Ishikawa (cell line): Measurements from ENCODE around the gene BSCL2.

Experiments
- CEBPB ChIP-seq: IDR thresholded peaks from 2 replicates; pipeline ENCODE4 v1.6.1; 2012
- CREB1 ChIP-seq: IDR thresholded peaks from 2 replicates; pipeline ENCODE4 v1.6.1; 2012; ENCODE audit warnings: low read depth
- EGR1 ChIP-seq: IDR thresholded peaks from 2 replicates; pipeline ENCODE4 v1.6.1; 2012
- EP300 ChIP-seq: IDR thresholded peaks from 2 replicates; pipeline ENCODE4 v1.6.1; 2012; ENCODE audit warnings: borderline replicate concordance
- FOXM1 ChIP-seq: IDR thresholded peaks from 2 replicates; pipeline ENCODE4 v1.6.1; 2012; ENCODE audit warnings: low read depth, borderline replicate concordance
- MAX ChIP-seq: IDR thresholded peaks from 2 replicates; pipeline ENCODE4 v1.6.1; 2012
- NFIC ChIP-seq: IDR thresholded peaks from 2 replicates; pipeline ENCODE4 v1.6.1; 2012
- RAD21 ChIP-seq: IDR thresholded peaks from 2 replicates; pipeline ENCODE4 v1.6.1; 2012; ENCODE audit warnings: low read depth
- TAF1 ChIP-seq: IDR thresholded peaks from 2 replicates; pipeline ENCODE4 v1.6.1; 2012; ENCODE audit warnings: low read depth, mild to moderate bottlenecking
- TCF12 ChIP-seq: IDR thresholded peaks from 2 replicates; pipeline ENCODE4 v1.6.1; 2012; ENCODE audit warnings: low read depth
- TEAD4 ChIP-seq: IDR thresholded peaks from 2 replicates; pipeline ENCODE4 v1.6.1; 2012
- YY1 ChIP-seq: IDR thresholded peaks from 2 replicates; pipeline ENCODE4 v1.6.1; 2012; ENCODE audit warnings: low read depth
- ZBTB7A ChIP-seq: IDR thresholded peaks from 2 replicates; pipeline ENCODE4 v1.6.1; 2012; ENCODE audit warnings: low read depth
- TF ChIP-seq, protein P1 (sequence below): IDR thresholded peaks from 2 replicates; pipeline ENCODE4 v1.6.1; 2012
- TF ChIP-seq, protein P2 (sequence below): IDR thresholded peaks from 2 replicates; pipeline ENCODE4 v1.6.1; 2012; ENCODE audit warnings: low read depth, mild to moderate bottlenecking

Gene BSCL2

DNA sequence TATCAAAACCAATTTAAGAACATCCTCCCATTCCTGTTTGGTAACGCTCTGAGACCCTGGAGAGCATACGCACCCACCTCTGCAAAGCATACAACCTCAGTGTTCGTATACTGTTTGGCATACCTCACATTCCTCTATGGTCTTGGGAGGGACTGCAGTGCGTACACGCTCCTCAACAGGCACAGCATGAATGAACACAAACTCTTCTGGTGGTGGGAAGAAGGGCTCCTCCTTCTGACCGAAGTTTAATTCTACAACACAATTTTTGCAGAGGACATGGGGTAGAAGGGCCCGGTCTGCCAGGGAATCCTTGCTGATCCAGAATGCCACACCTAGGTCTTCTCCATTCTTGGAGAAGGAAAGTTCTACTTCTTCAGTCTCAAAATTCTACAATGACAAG is 14.8 kb upstream of the BSCL2 start:
- TF ChIP-seq NFIC = no peak
- TF ChIP-seq RAD21 = no peak
- TF ChIP-seq MAX = no peak
- TF ChIP-seq, protein P1, sequence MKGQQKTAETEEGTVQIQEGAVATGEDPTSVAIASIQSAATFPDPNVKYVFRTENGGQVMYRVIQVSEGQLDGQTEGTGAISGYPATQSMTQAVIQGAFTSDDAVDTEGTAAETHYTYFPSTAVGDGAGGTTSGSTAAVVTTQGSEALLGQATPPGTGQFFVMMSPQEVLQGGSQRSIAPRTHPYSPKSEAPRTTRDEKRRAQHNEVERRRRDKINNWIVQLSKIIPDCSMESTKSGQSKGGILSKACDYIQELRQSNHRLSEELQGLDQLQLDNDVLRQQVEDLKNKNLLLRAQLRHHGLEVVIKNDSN = no peak
- TF ChIP-seq TEAD4 = no peak
- TF ChIP-seq EGR1 = no peak
- TF ChIP-seq CREB1 = no peak
- TF ChIP-seq YY1 = no peak

DNA sequence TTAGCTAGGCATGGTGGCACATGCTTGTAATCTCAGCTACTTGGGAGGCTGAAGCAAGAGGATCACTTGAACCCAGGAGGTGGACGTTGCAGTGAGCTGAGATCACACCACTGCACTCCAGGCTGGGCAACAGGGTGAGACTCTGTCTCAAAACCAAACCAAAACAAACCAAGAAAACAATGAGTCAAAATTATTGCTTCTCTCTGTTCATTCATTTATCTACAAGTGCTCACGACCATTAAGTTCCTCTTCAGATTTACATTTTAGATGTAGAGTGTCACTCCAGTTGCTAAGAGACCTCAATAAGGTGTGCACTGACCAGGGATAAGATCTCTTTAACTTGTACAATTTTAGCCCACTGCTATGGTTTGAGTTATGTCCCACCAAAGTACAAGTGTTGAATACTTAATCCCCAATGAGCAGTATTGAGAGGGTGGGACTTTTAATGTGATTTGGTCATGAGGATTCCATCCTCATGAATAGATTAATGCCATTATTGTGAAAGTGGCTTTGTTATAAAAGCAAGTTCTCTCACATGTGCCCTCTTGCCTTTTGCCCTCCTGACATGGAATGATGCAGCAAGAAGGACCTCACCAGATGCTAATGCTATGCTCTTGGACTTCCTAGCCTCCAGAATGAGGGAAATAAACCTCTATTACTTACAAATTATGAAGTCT is 12.2 kb upstream of the BSCL2 start:
- TF ChIP-seq FOXM1 = no peak
- TF ChIP-seq CREB1 = no peak
- no peak for TF ChIP-seq TCF12
- TF ChIP-seq TEAD4 = no peak
- no peak for TF ChIP-seq MAX
- no peak for TF ChIP-seq CEBPB
- TF ChIP-seq, protein P1 = no peak
- TF ChIP-seq NFIC = no peak
- TF ChIP-seq TAF1 = no peak
- no peak for TF ChIP-seq EP300
- TF ChIP-seq RAD21 = no peak
- no peak for TF ChIP-seq EGR1
- no peak for TF ChIP-seq ZBTB7A
- TF ChIP-seq, protein P2, sequence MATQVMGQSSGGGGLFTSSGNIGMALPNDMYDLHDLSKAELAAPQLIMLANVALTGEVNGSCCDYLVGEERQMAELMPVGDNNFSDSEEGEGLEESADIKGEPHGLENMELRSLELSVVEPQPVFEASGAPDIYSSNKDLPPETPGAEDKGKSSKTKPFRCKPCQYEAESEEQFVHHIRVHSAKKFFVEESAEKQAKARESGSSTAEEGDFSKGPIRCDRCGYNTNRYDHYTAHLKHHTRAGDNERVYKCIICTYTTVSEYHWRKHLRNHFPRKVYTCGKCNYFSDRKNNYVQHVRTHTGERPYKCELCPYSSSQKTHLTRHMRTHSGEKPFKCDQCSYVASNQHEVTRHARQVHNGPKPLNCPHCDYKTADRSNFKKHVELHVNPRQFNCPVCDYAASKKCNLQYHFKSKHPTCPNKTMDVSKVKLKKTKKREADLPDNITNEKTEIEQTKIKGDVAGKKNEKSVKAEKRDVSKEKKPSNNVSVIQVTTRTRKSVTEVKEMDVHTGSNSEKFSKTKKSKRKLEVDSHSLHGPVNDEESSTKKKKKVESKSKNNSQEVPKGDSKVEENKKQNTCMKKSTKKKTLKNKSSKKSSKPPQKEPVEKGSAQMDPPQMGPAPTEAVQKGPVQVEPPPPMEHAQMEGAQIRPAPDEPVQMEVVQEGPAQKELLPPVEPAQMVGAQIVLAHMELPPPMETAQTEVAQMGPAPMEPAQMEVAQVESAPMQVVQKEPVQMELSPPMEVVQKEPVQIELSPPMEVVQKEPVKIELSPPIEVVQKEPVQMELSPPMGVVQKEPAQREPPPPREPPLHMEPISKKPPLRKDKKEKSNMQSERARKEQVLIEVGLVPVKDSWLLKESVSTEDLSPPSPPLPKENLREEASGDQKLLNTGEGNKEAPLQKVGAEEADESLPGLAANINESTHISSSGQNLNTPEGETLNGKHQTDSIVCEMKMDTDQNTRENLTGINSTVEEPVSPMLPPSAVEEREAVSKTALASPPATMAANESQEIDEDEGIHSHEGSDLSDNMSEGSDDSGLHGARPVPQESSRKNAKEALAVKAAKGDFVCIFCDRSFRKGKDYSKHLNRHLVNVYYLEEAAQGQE = no peak
- TF ChIP-seq YY1 = no peak

DNA sequence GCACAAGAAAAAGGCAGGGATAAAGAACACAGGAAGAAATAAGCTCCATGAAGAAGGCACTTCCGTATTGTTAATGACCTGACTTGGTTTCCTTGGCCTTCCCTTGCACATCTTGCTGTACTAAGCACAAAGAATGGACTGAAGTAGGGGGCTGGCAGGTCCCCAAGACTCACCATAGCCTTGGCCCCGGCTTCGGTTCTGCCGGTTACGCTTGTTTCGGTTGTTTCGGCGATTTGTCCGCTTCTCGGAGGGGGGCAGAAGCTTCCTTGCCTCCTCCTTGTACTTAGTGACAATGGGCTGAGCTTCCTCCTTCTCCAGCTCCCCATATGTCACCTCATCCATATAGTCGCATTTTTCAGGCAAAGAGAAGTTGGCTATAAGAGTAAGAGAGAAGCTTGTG is 9.6 kb upstream of the BSCL2 start:
- no peak for TF ChIP-seq CREB1

DNA sequence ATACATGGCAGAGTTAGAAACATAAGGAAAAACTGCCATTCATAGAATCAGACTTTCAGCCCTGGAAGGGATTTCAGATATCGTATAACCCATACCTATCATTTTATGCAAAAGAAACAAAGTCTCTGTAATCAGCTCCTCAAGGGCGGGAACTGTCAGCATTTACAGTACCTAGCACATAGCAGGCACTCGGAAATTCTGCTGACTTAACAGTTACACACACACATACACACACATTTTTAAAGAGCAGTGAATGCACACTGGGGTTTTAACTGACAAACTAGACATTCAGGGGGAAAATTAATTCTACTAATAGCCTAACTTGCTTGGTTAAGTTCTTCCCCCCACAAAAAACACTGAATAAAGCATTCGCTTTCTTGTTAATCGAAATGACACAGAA is 9.0 kb upstream of the BSCL2 start:
- TF ChIP-seq CEBPB (no peak), EGR1 (no peak), TAF1 (no peak), EP300 (no peak), TCF12 (no peak), MAX (no peak), ZBTB7A (no peak), NFIC (no peak), CREB1 (no peak), RAD21 (no peak)
- TF ChIP-seq, protein P2 = no peak

- TF ChIP-seq RAD21 (no peak), CEBPB (no peak), EGR1 (no peak), TCF12 (no peak), FOXM1 (no peak), YY1 (no peak)
These were observed 8.2 kb upstream of the BSCL2 start for GRCh38 chr11:62715150-62716130.

DNA sequence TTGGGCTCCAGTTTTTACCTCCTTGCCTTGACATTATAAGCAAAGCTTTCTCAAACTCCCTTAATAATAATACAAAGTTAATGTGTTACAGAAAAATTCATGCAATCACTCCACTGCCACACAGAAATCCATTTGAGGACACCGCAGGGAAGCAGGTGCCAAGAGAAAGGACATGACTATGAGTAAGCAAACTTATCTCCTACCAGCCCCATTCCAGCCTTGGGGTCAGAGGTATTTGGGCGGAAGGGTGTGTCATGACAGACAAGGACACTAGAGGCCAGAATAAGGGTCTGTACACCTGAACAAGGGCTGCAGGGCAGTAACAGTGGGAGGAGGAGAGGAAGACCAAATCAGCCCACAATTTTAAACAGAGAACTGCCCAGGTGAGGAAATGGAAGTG is 6.1 kb upstream of the BSCL2 start:
- TF ChIP-seq MAX (no peak), EP300 (no peak), TEAD4 (no peak), ZBTB7A (no peak), TAF1 (no peak), EGR1 (no peak), YY1 (no peak), FOXM1 (no peak), RAD21 (no peak), TCF12 (no peak), CEBPB (no peak), CREB1 (no peak)
- TF ChIP-seq, protein P1 = no peak
- TF ChIP-seq, protein P2 = no peak
